Measurements from ENCODE around the gene SNX33.

The SNX33 gene

DNA sequence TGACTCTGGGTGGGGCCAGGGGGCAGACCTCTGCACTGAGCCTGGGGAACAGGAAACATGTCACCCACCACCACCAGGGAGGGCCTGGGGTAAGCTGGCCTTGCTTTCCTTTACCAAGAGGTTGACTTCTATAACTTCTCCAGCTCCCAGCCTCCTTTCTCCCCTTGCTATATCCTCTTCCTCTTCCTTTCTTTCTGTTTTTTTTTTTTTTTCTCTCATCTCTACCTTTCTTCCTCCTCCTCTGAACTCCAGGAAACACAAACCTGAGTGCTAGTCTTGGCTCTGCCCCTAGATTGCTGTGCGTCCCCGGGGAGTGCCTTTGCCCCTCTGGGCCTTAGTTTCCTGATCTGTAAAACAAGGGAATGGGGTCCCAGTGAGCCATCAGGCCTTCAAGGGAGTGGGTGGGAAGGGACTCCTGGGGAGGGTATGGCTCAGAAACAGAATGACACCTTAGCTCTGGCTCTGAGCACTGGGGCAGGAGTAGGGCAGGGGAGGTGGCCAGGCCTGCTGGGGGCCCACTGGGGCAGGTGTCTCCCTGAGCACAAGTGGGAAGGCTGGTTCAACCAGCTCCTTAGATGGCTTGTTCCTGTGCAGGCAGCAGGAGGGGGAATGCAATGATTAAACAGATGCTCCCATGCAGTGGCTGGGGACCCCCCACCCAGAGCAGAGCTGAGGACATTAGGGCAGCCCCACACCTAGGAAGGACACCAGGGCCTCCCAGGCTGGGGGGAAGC is 4.3 kb downstream of the SNX33 start:
- no peaks in the 10 kb centered on the region for H3K27me3 ChIP-seq (ENCODE audit: insufficient read depth, low read depth, severe bottlenecking)
- H3K27ac ChIP-seq = no peak overlapping the region
- no peak for DNase-seq
- H3K4me3 ChIP-seq (ENCODE audit: low read depth, low read length) = no peak overlapping the region
- H3K9me3 ChIP-seq (ENCODE audit: severe bottlenecking) = no peaks in the 10 kb centered on the region
- no peak for TF ChIP-seq CTCF (IDR thresholded peaks at IDR 0.05; ENCODE audit: low read depth, low read length)
- H3K36me3 ChIP-seq = peaks cover 10% of the 10 kb centered on the region

DNA sequence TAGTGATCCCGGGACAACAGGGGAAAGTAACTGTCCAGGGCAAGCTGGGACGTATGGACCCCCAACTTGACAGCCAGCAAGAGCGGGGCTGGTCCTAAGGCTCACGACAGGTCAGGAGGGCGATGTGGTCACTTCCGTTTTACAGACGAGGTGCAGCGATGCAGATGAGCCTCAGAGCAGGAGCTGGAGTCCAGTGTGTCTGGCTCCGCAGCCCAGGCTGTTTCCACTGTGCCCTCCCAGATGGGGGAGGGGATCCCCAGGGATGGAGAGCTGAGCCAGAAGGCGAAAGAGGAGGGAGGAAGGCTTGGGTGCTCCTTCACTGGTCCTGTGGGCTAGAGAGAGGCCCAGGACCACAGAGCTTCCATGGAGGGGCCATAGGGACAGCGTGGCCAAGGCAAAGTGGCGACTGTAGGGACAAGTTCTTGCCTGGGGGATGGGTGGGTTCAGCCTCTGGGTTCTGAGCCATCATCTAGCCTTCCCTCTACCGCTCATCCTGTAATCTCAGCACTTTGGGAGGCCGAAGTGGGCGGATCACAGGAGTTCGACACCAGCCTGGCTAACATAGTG is 5.7 kb downstream of the SNX33 start:
- no peak for DNase-seq
- no peak for TF ChIP-seq CTCF (IDR thresholded peaks at IDR 0.05; ENCODE audit: low read depth, low read length)
- no peaks in the 10 kb centered on the region for H3K27me3 ChIP-seq (ENCODE audit: insufficient read depth, low read depth, severe bottlenecking)
- peaks cover 10% of the 10 kb centered on the region for H3K36me3 ChIP-seq
- H3K9me3 ChIP-seq (ENCODE audit: severe bottlenecking) = no peaks in the 10 kb centered on the region
- H3K4me3 ChIP-seq (ENCODE audit: low read depth, low read length) = no peak overlapping the region
- no peak overlapping the region for H3K27ac ChIP-seq

GRCh38 chr15:75654201-75654907 is 6.6 kb downstream of the SNX33 start:
- Histone ChIP-seq H3K4me3 (ENCODE audit: low read depth, low read length) (no peak overlapping the region), H3K9me3 (ENCODE audit: severe bottlenecking) (no peaks in the 10 kb centered on the region), H3K27ac (no peak overlapping the region), H3K36me3 (peaks cover 10% of the 10 kb centered on the region), H3K27me3 (ENCODE audit: insufficient read depth, low read depth, severe bottlenecking) (no peaks in the 10 kb centered on the region)
- no peak for TF ChIP-seq CTCF (IDR thresholded peaks at IDR 0.05; ENCODE audit: low read depth, low read length)
- no peak for DNase-seq

GRCh38 chr15:75655931-75656330 is 8.2 kb downstream of the SNX33 start:
- Histone ChIP-seq H3K27me3 (ENCODE audit: insufficient read depth, low read depth, severe bottlenecking) (no peaks in the 10 kb centered on the region), H3K36me3 (no peaks in the 10 kb centered on the region; the same call in none of the 2 replicates)
- TF ChIP-seq CTCF (IDR thresholded peaks at IDR 0.05; ENCODE audit: low read depth, low read length) = no peak

GRCh38 chr15:75656331-75656730 is 8.6 kb downstream of the SNX33 start:
- no peaks in the 10 kb centered on the region for H3K9me3 ChIP-seq (ENCODE audit: severe bottlenecking)
- TF ChIP-seq CTCF (IDR thresholded peaks at IDR 0.05; ENCODE audit: low read depth, low read length) = no peak
- H3K4me3 ChIP-seq (ENCODE audit: low read depth, low read length) = no peak overlapping the region
- H3K36me3 ChIP-seq = no peaks in the 10 kb centered on the region; the same call in none of the 2 replicates
- H3K27me3 ChIP-seq (ENCODE audit: insufficient read depth, low read depth, severe bottlenecking) = no peaks in the 10 kb centered on the region
- no peak for DNase-seq
- no peak overlapping the region for H3K27ac ChIP-seq

More at GRCh38 chr15:75655931-75656330, 8.2 kb downstream of the SNX33 start:
- no peak overlapping the region for H3K4me3 ChIP-seq (ENCODE audit: low read depth, low read length)
- H3K27ac ChIP-seq = no peak overlapping the region
- DNase-seq = no peak
- no peaks in the 10 kb centered on the region for H3K9me3 ChIP-seq (ENCODE audit: severe bottlenecking)
